Inferior parietal cortex (tissue), 1 donor: ENCODE measurements around the gene TCF12.
"Not testable (repeated sequence)": the region's sequence is repeated elsewhere in the genome, so short reads cannot be mapped to it uniquely, and the experiment has no call there.

Source experiments
- DNase-seq: peaks from one replicate; pipeline ENCODE4 v3.0.0-alpha.2; 2016; ENCODE audit errors: extremely low spot score

The TCF12 gene

GRCh38 chr15:57135800-57136199, 217.4 kb downstream of the TCF12 start:
- DNase-seq, result no peak

- DNase-seq, result no peak
Observed at GRCh38 chr15:57138349-57138788, 219.9 kb downstream of the TCF12 start.

- DNase-seq, result no peak
Observed at GRCh38 chr15:57143511-57144078, 225.2 kb downstream of the TCF12 start.

- DNase-seq, result no peak
Observed at GRCh38 chr15:57144448-57144847, 226.0 kb downstream of the TCF12 start.

GRCh38 chr15:57146506-57147201, 228.2 kb downstream of the TCF12 start:
- DNase-seq, result peak; percentile 89

GRCh38 chr15:57147621-57148020, 229.2 kb downstream of the TCF12 start:
- DNase-seq, result no peak

GRCh38 chr15:57148262-57148661, 229.8 kb downstream of the TCF12 start:
- no peak for DNase-seq

GRCh38 chr15:57149196-57149595, 230.8 kb downstream of the TCF12 start:
- DNase-seq, result no peak

- DNase-seq, result no peak
Observed at GRCh38 chr15:57150066-57150865, 231.8 kb downstream of the TCF12 start.

- not testable (repeated sequence) for DNase-seq
Observed at GRCh38 chr15:57150866-57151203, 232.4 kb downstream of the TCF12 start.

GRCh38 chr15:57152133-57152532, 233.7 kb downstream of the TCF12 start:
- no peak for DNase-seq

- DNase-seq, result no peak
Observed at GRCh38 chr15:57152666-57153539, 234.5 kb downstream of the TCF12 start.

- DNase-seq, result no peak
Observed at GRCh38 chr15:57156210-57156884, 237.9 kb downstream of the TCF12 start.

- peak; percentile 74 for DNase-seq
Observed at GRCh38 chr15:57158589-57158988, 240.1 kb downstream of the TCF12 start.

- DNase-seq, result no peak
Observed at GRCh38 chr15:57158997-57159668, 240.7 kb downstream of the TCF12 start.

- DNase-seq, result no peak
Observed at GRCh38 chr15:57159767-57160166, 241.3 kb downstream of the TCF12 start.

GRCh38 chr15:57160823-57161560, 242.5 kb downstream of the TCF12 start:
- no peak for DNase-seq

- not testable (repeated sequence) for DNase-seq
Observed at GRCh38 chr15:57164251-57164650, 245.8 kb downstream of the TCF12 start.

GRCh38 chr15:57165992-57166391, 247.5 kb downstream of the TCF12 start:
- DNase-seq, result no peak

GRCh38 chr15:57167821-57168395, 249.5 kb downstream of the TCF12 start:
- no peak for DNase-seq
